IMR-90 (cell line): ENCODE measurements around the gene SSU72. TPM values are rescaled to one million over a fixed set of nuclear protein-coding genes. Genes with fewer than 3 reads are reported as not detected.

Source experiments
- ATAC-seq: fragments of 200-7000 bp; cut with Tn5 transposase; 2 replicates; pipeline ENCODE4 v1.9.1; 2020; ENCODE audit warnings: low read depth, mild to moderate bottlenecking, moderate library complexity
- BruUV-seq: library from RNA; stranded (reverse); fragments of 400-500 nt; replicated peaks from 2 replicates; lab custom pipeline; 2021; lab: Mats Ljungman, UMichigan
- CTCF ChIA-PET: fragments of 300-600 bp; formaldehyde crosslinking; extraction: SDS; loops from one replicate; lab custom pipeline; 2021; ENCODE audit warnings: antibody characterized with exemption; lab: Yijun Ruan, JAX
- POLR2A ChIA-PET: fragments of 300-600 bp; sonication (Branson Sonifier 250); formaldehyde crosslinking; loops from one replicate; lab custom pipeline; 2022; ENCODE audit warnings: antibody characterized with exemption; ENCODE audit not compliant: unreplicated experiment; lab: Charles Lee
- DNase-seq: peaks from one replicate; pipeline ENCODE4 v3.0.0; 2013
- H2AFZ ChIP-seq: replicated peaks from 2 replicates; pipeline ENCODE3; 2013; ENCODE audit warnings: low read length, mild to moderate bottlenecking; ENCODE audit not compliant: poor library complexity
- H2AK5ac ChIP-seq: 2 replicates; pipeline ENCODE4 v1.6.1; 2013; ENCODE audit warnings: low read depth, low read length, inconsistent platforms
- H2AK9ac ChIP-seq: replicated peaks from 2 replicates; pipeline ENCODE3; 2013; ENCODE audit warnings: mild to moderate bottlenecking, low read depth, low read length, moderate library complexity; ENCODE audit not compliant: poor library complexity
- H2BK120ac ChIP-seq: 2 replicates; pipeline ENCODE4 v1.6.1; 2013; ENCODE audit warnings: low read depth, low read length, inconsistent platforms
- H2BK15ac ChIP-seq: 3 replicates; pipeline ENCODE4 v1.6.1; 2013; ENCODE audit warnings: low read depth, low read length, inconsistent platforms
- H2BK20ac ChIP-seq: 2 replicates; pipeline ENCODE4 v1.6.1; 2013; ENCODE audit warnings: low read depth, mild to moderate bottlenecking, inconsistent platforms, low read length, moderate library complexity
- H2BK5ac ChIP-seq: 2 replicates; pipeline ENCODE4 v1.6.1; 2013; ENCODE audit warnings: mild to moderate bottlenecking, low read depth, low read length, inconsistent platforms; ENCODE audit not compliant: poor library complexity, severe bottlenecking
- H3K14ac ChIP-seq: replicated peaks from 2 replicates; pipeline ENCODE4 v1.6.1; 2013; ENCODE audit warnings: low read depth, low read length, inconsistent platforms
- H3K18ac ChIP-seq: 2 replicates; pipeline ENCODE4 v1.6.1; 2013; ENCODE audit warnings: low read depth, low read length, control low read depth
- H3K23ac ChIP-seq: 2 replicates; pipeline ENCODE4 v1.6.1; 2013; ENCODE audit warnings: low read depth, low read length, inconsistent platforms
- H3K27ac ChIP-seq: 2 replicates; pipeline ENCODE4 v1.5.1; 2013; ENCODE audit warnings: mild to moderate bottlenecking, control low read depth, low read length; ENCODE audit not compliant: insufficient read depth
- H3K27me3 ChIP-seq: 2 replicates; pipeline ENCODE4 v1.6.1; 2013; ENCODE audit warnings: low read length; ENCODE audit not compliant: control insufficient read depth, insufficient read depth
- H3K36me3 ChIP-seq: 2 replicates; pipeline ENCODE4 v1.6.1; 2013; ENCODE audit warnings: low read length, mixed read lengths; ENCODE audit not compliant: control insufficient read depth, insufficient read depth
- H3K4ac ChIP-seq: 2 replicates; pipeline ENCODE4 v1.6.1; 2013; ENCODE audit warnings: low read depth, low read length, inconsistent platforms
- H3K4me1 ChIP-seq: 2 replicates; pipeline ENCODE4 v1.6.1; 2013; ENCODE audit warnings: low read length, mixed read lengths; ENCODE audit not compliant: control insufficient read depth, insufficient read depth
- H3K4me2 ChIP-seq: 2 replicates; pipeline ENCODE4 v1.6.1; 2013; ENCODE audit warnings: low read depth, mild to moderate bottlenecking, control low read depth, low read length, moderate library complexity
- H3K4me3 ChIP-seq: 2 replicates; pipeline ENCODE4 v1.5.1; 2013; ENCODE audit warnings: low read depth, mild to moderate bottlenecking, control low read depth, low read length, moderate library complexity; ENCODE audit not compliant: insufficient read depth
- H3K56ac ChIP-seq: 2 replicates; pipeline ENCODE4 v1.6.1; 2013; ENCODE audit warnings: low read length, inconsistent platforms; ENCODE audit not compliant: insufficient read depth; ENCODE audit errors: extremely low read depth
- H3K79me1 ChIP-seq, 2 experiments: 2 replicates each; pipeline ENCODE4 v1.6.1; 2013; ENCODE audit warnings: low read length in 2 of 2, inconsistent platforms in 1 of 2, low read depth in 1 of 2
- H3K9ac ChIP-seq: 2 replicates; pipeline ENCODE4 v1.6.1; 2013; ENCODE audit warnings: low read depth, low read length, control low read depth
- H3K9me1 ChIP-seq: 2 replicates; pipeline ENCODE4 v1.6.1; 2013; ENCODE audit warnings: low read length, inconsistent platforms; ENCODE audit not compliant: insufficient read depth
- H3K9me3 ChIP-seq: 2 replicates; pipeline ENCODE4 v1.6.1; 2013; ENCODE audit warnings: low read length; ENCODE audit not compliant: control insufficient read depth, insufficient read depth
- H4K20me1 ChIP-seq: 2 replicates; pipeline ENCODE4 v1.6.1; 2013; ENCODE audit warnings: low read length, inconsistent platforms; ENCODE audit not compliant: insufficient read depth
- H4K5ac ChIP-seq: 2 replicates; pipeline ENCODE4 v1.6.1; 2013; ENCODE audit warnings: mild to moderate bottlenecking, low read depth, low read length, control low read depth
- H4K8ac ChIP-seq, 2 experiments: 2 replicates each; pipeline ENCODE4 v1.6.1; 2013; ENCODE audit warnings: low read depth in 2 of 2, low read length in 2 of 2, control low read depth in 1 of 2, inconsistent platforms in 1 of 2
- H4K91ac ChIP-seq: 2 replicates; pipeline ENCODE4 v1.6.1; 2013; ENCODE audit warnings: low read depth, low read length, inconsistent platforms; ENCODE audit not compliant: insufficient read depth
- BHLHE40 ChIP-seq: fragments of 150-350 bp; IDR thresholded peaks from 2 replicates; pipeline ENCODE4 v1.6.1; 2016; ENCODE audit warnings: mild to moderate bottlenecking, low read depth, low read length
- CEBPB ChIP-seq: IDR thresholded peaks from 2 replicates; pipeline ENCODE4 v1.6.1; 2012; ENCODE audit warnings: low read depth, low read length, improper control_type of control experiment
- CHD1 ChIP-seq: IDR thresholded peaks from 2 replicates; pipeline ENCODE4 v1.6.1; 2012; ENCODE audit warnings: low read depth, low read length, improper control_type of control experiment
- CTCF ChIP-seq: conservative IDR thresholded peaks from 2 replicates; pipeline ENCODE4 v1.5.1; 2012; ENCODE audit warnings: mild to moderate bottlenecking, low read depth, low read length, improper control_type of control experiment
- ELK1 ChIP-seq: fragments of 150-350 bp; IDR thresholded peaks from 2 replicates; pipeline ENCODE4 v1.6.1; 2016; ENCODE audit warnings: low read depth, mild to moderate bottlenecking, low read length, moderate library complexity, borderline replicate concordance
- FOS ChIP-seq: fragments of 150-350 bp; IDR thresholded peaks from 2 replicates; pipeline ENCODE4 v1.6.1; 2016; ENCODE audit warnings: low read depth, low read length
- MAFK ChIP-seq: IDR thresholded peaks from 2 replicates; pipeline ENCODE4 v1.6.1; 2012; ENCODE audit warnings: low read depth, low read length, improper control_type of control experiment
- MAZ ChIP-seq: IDR thresholded peaks from 2 replicates; pipeline ENCODE4 v1.6.1; 2012; ENCODE audit warnings: low read depth, mild to moderate bottlenecking, low read length, improper control_type of control experiment, moderate library complexity, borderline replicate concordance
- MXI1 ChIP-seq: IDR thresholded peaks from 2 replicates; pipeline ENCODE4 v1.6.1; 2012; ENCODE audit warnings: low read depth, mild to moderate bottlenecking, low read length, moderate library complexity, borderline replicate concordance
- NFE2L2 ChIP-seq: fragments of 150-350 bp; IDR thresholded peaks from 2 replicates; pipeline ENCODE4 v1.6.1; 2016; ENCODE audit warnings: low read depth, mild to moderate bottlenecking, low read length
- POLR2A ChIP-seq: IDR thresholded peaks from 2 replicates; pipeline ENCODE4 v1.6.1; 2012; ENCODE audit warnings: mild to moderate bottlenecking, low read depth, low read length
- RAD21 ChIP-seq: IDR thresholded peaks from 2 replicates; pipeline ENCODE4 v1.6.1; 2012; ENCODE audit warnings: low read length, improper control_type of control experiment
- RCOR1 ChIP-seq: IDR thresholded peaks from 2 replicates; pipeline ENCODE4 v1.6.1; 2012; ENCODE audit warnings: mild to moderate bottlenecking, low read length, improper control_type of control experiment; ENCODE audit not compliant: insufficient replicate concordance
- RFX5 ChIP-seq: IDR thresholded peaks from 2 replicates; pipeline ENCODE4 v1.8.0; 2012; ENCODE audit warnings: low read depth, mild to moderate bottlenecking, low read length, moderate library complexity
- SMC3 ChIP-seq: fragments of 150-350 bp; IDR thresholded peaks from 2 replicates; pipeline ENCODE4 v1.6.1; 2016; ENCODE audit warnings: low read depth, mild to moderate bottlenecking, antibody characterized with exemption, low read length, moderate library complexity
- USF2 ChIP-seq: fragments of 150-350 bp; IDR thresholded peaks from 2 replicates; pipeline ENCODE4 v1.6.1; 2017; ENCODE audit warnings: mild to moderate bottlenecking, antibody characterized with exemption, low read length, low read depth
- WGBS, 2 experiments: methylation state at CpG; one replicate each; pipeline versions ENCODE4 v1.1.5 to v1.1.7; 2013; ENCODE audit warnings: missing lambda C conversion rate in 2 of 2; ENCODE audit not compliant: insufficient read length in 1 of 2; ENCODE audit errors: extremely low coverage in 2 of 2; 5-methylcytosine and 5-hydroxymethylcytosine counted together
- dilution Hi-C: fragments of 300-500 bp; cut with HindIII; formaldehyde crosslinking; loops from one replicate; pipeline ENCODE4 v1.14.3; 2018; ENCODE audit warnings: low sequenced_read_pairs; ENCODE audit not compliant: unreplicated experiment
- in situ Hi-C: fragments of 300-500 bp; cut with MboI; formaldehyde crosslinking; loops from 3 replicates; pipeline ENCODE4 v1.14.3; 2019; ENCODE audit warnings: low sequenced_read_pairs, inconsistent platforms, mixed read lengths
- intact Hi-C: fragments of 100-400 bp; cut with micrococcal nuclease; formaldehyde crosslinking; loops from 2 replicates; pipeline ENCODE4 v1.10.0; 2022
- polyA plus RNA-seq, 3 experiments: library from polyadenylated mRNA; depleted of rRNA; stranded (reverse); fragments of >200 nt; gene quantifications; 2 replicates each; pipeline ENCODE4 v1.2.3, GENCODE V29; 2012; ENCODE audit warnings: low replicate concordance in 1 of 3
- total RNA-seq: library from RNA; depleted of rRNA; stranded (reverse); fragments of >200 nt; gene quantifications from 2 replicates; pipeline ENCODE4 v1.2.3, GENCODE V29; 2012

Gene SSU72
- total and polyA plus RNA-seq, 2 of the 4 experiments (the other 2 are of a cell fraction): 33.7 to 88.4 TPM

- intact Hi-C loops (no loop called here), dilution Hi-C loops (no loop called here), in situ Hi-C loops (no loop called here)
- Histone ChIP-seq H4K20me1 (peaks cover 3% of the 10 kb centered on the region; the same call in 1 of the 2 replicates), H3K4me1 (no peaks in the 10 kb centered on the region), H2BK120ac (no peak overlapping the region), H3K9me1 (no peaks in the 10 kb centered on the region), H3K4ac (no peak overlapping the region), H3K79me1 (peaks cover 0 to 6% of the 10 kb centered on the region in 2 experiments; a peak in 2 of 4 replicates), H3K56ac (no peak overlapping the region), H3K23ac (no peak overlapping the region), H3K4me3 (no peak overlapping the region), H3K14ac (no peak overlapping the region), H3K4me2 (no peak overlapping the region), H3K27me3 (no peaks in the 10 kb centered on the region), H2BK20ac (no peak overlapping the region), H3K27ac (no peak overlapping the region), H3K9me3 (peaks cover 6% of the 10 kb centered on the region), H4K91ac (no peak overlapping the region), H2AFZ (no peak overlapping the region), H4K8ac (no peak overlapping the region), H2AK9ac (no peak overlapping the region), H4K5ac (no peak overlapping the region), H2BK5ac (no peak overlapping the region), H2AK5ac (no peak overlapping the region), H3K9ac (no peak overlapping the region), H2BK15ac (no peak overlapping the region), H3K18ac (no peak overlapping the region), H3K36me3 (peaks cover 38% of the 10 kb centered on the region)
- ATAC-seq: no peak
- no peak for TF ChIP-seq SMC3
- no peak for TF ChIP-seq RFX5
- no peak for TF ChIP-seq MXI1
- no peak for TF ChIP-seq RAD21
- no peak for TF ChIP-seq BHLHE40
- no peak for TF ChIP-seq CEBPB
- TF ChIP-seq CHD1: no peak
- no peak for TF ChIP-seq NFE2L2
- no peak for TF ChIP-seq RCOR1
- TF ChIP-seq USF2: no peak
- TF ChIP-seq POLR2A: no peak
- no peak for TF ChIP-seq ELK1
- no peak for TF ChIP-seq MAZ
- TF ChIP-seq MAFK: no peak
- no peak for TF ChIP-seq CTCF
- TF ChIP-seq FOS: no peak
- WGBS, 2 experiments: 98% methylated on average over 12 of the region's 18 CpGs; no CpG with 5 or more reads in 1 of the 2 experiments
- ChIA-PET POLR2A (no interaction called here), CTCF (no interaction called here)
- no TSS peak for BruUV-seq
- DNase-seq: no peak
These were observed 45.3 kb downstream of the SSU72 start for GRCh38 chr1:1529321-1529720.
